NT2/D1 (cell line): ENCODE measurements around the gene CTNNA3.

ENCODE experiments used
- DNase-seq: peaks from one replicate; pipeline ENCODE4 v3.0.0-alpha.2; 2011; ENCODE audit warnings: low read depth, low spot score
- H3K27me3 ChIP-seq: 2 replicates; pipeline ENCODE4 v1.6.0; 2011; ENCODE audit warnings: mild to moderate bottlenecking; ENCODE audit not compliant: insufficient read length, insufficient read depth
- H3K36me3 ChIP-seq: 2 replicates; pipeline ENCODE4 v1.6.1; 2011; ENCODE audit warnings: mild to moderate bottlenecking, low read length, mixed read lengths; ENCODE audit not compliant: insufficient read depth, insufficient read length
- H3K4me1 ChIP-seq: 2 replicates; pipeline ENCODE4 v1.5.1; 2011; ENCODE audit not compliant: insufficient read depth, insufficient read length
- H3K4me3 ChIP-seq: 2 replicates; pipeline ENCODE4 v1.5.1; 2011; ENCODE audit warnings: low read depth; ENCODE audit not compliant: insufficient read length
- H3K9ac ChIP-seq: 2 replicates; pipeline ENCODE4 v1.6.0; 2011; ENCODE audit warnings: low read depth; ENCODE audit not compliant: insufficient read length
- H3K9me3 ChIP-seq: 2 replicates; pipeline ENCODE4 v1.5.1; 2011; ENCODE audit warnings: mild to moderate bottlenecking, low read length; ENCODE audit not compliant: insufficient read depth
- SUZ12 ChIP-seq: IDR thresholded peaks from 2 replicates; pipeline ENCODE4 v1.6.1; 2011; ENCODE audit not compliant: insufficient read length, insufficient read depth; ENCODE audit errors: extremely low read depth
- YY1 ChIP-seq: IDR thresholded peaks from 2 replicates; pipeline ENCODE4 v1.6.1; 2011; ENCODE audit not compliant: insufficient read length, insufficient read depth
- ZNF274 ChIP-seq: IDR thresholded peaks from 2 replicates; pipeline ENCODE4 v1.6.1; 2011; ENCODE audit warnings: mild to moderate bottlenecking, low read depth, low read length

Gene CTNNA3

DNA sequence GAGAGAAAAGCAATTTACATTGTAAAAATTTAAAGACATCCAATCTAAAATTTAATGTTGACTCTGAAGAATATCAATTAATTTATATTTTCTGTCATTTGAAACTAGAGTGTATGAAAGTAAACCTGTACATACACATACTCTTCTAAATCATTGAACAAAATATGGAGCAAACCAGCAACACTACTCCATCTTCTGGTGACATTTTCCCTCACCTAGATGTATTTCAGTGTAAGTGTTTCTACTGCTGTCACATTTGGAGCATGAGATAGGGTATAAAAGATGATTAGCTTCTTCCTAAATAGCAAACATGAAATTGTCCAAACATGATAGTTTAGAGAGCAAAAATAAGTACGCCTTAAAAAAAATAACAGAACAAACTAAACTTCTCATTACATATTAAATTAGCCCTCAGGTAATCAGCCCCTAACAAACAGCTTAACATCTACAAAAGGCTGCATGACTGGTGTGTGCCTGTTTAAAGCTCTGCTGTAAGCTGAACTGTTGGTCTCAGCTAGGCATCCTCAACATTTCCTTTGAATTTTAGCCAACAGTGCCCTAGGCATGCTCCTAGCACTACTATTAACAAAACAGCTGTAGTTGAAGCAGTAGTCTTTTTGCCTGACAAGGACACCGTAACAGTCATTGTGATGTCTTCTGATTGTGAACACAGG lies 189.8 kb downstream of the CTNNA3 start:
- Histone ChIP-seq H3K4me3 (no peak overlapping the region), H3K36me3 (no peaks in the 10 kb centered on the region), H3K4me1 (no peaks in the 10 kb centered on the region), H3K9ac (no peak overlapping the region), H3K27me3 (no peaks in the 10 kb centered on the region), H3K9me3 (no peaks in the 10 kb centered on the region)
- no peak for DNase-seq
- TF ChIP-seq ZNF274, result no peak
- no peak for TF ChIP-seq YY1
- TF ChIP-seq SUZ12, result no peak

DNA sequence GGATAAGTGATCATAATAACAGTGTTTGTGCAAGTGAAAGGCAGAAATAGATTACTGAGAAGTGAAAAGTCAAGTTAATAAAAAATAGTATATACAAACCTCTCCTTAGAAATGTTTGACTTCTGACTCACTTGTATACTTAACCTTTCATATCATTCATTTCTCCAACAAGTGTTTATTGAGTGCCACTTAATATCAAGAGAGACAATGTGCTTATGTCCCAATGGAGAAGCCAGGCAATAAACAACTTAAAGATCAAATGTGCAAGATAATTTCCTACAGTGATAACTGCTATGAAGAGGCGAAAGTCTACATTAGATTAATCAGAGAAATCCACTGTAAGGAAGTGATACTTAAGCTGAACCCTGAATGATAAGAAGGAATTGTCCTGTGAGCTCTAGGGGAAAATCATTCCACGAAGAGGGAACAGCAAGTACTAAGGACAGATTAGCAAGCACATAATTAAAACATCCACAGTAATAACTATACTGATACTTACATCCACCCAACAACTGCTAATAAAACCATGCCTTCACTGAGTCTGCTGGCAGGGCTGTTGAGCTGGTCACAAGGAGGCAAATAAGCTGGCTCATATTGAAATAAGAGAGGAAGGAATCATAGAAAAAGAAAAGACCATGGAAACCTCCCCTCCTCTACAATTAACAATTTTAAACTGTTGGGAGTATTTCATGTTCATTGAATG lies 203.5 kb downstream of the CTNNA3 start:
- Histone ChIP-seq H3K9ac (no peak overlapping the region), H3K27me3 (no peaks in the 10 kb centered on the region), H3K4me1 (no peaks in the 10 kb centered on the region), H3K4me3 (no peak overlapping the region), H3K9me3 (no peaks in the 10 kb centered on the region), H3K36me3 (no peaks in the 10 kb centered on the region)
- DNase-seq, result no peak
- TF ChIP-seq ZNF274 (no peak), YY1 (no peak), SUZ12 (no peak)

- Histone ChIP-seq H3K27me3 (no peaks in the 10 kb centered on the region), H3K9me3 (no peaks in the 10 kb centered on the region), H3K4me3 (no peak overlapping the region), H3K36me3 (no peaks in the 10 kb centered on the region), H3K9ac (no peak overlapping the region), H3K4me1 (no peaks in the 10 kb centered on the region)
- TF ChIP-seq ZNF274, result no peak
- TF ChIP-seq SUZ12, result no peak
- TF ChIP-seq YY1, result no peak
- DNase-seq, result no peak
These were observed 207.9 kb downstream of the CTNNA3 start for GRCh38 chr10:67487906-67488619.

DNA sequence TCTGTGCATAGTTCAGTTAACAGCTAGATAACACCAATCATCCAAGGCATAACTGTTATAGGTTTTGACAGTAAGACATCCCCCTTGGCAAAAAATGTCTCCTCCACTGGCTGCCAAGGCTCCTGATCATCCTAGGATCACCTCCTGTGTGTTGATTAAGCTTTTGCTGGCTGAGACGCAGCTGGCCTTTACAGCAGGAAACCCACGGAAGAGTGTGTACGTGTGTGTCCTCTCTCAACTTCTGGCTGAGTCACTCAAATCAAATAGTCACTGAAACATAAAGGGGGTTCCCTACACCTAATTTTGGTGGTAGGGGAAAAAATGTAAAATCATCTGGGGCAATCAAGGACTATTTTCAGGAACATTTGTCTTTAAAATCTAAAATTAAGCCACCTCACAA lies 208.8 kb downstream of the CTNNA3 start:
- Histone ChIP-seq H3K4me1 (no peaks in the 10 kb centered on the region), H3K9me3 (no peaks in the 10 kb centered on the region), H3K36me3 (no peaks in the 10 kb centered on the region), H3K27me3 (no peaks in the 10 kb centered on the region), H3K4me3 (no peak overlapping the region), H3K9ac (no peak overlapping the region)
- no peak for DNase-seq
- TF ChIP-seq ZNF274, result no peak
- TF ChIP-seq YY1, result no peak
- TF ChIP-seq SUZ12, result no peak

GRCh38 chr10:67477868-67478267 lies 218.1 kb downstream of the CTNNA3 start:
- Histone ChIP-seq H3K4me1 (no peaks in the 10 kb centered on the region), H3K36me3 (no peaks in the 10 kb centered on the region), H3K9ac (no peak overlapping the region), H3K9me3 (no peaks in the 10 kb centered on the region), H3K27me3 (no peaks in the 10 kb centered on the region), H3K4me3 (no peak overlapping the region)
- DNase-seq, result no peak
- no peak for TF ChIP-seq SUZ12

DNA sequence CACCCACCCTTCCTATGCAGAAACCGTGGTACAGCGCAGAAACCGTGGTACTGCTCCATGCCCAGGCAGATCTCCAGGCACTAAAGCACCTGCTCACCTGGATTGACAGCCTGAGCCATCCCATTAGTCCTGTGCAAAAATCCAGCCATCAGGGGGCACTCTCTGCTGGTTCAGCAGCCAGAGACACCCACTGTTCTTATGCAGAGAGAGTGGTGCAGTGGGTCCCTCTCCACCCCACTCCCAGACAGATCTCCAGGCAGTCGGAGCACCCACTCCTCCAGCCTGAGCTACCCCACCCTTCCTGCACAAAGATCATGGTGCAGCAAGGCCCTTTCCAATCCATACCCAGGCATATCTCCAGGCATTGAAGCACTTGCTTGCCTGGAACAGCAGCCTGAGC lies 219.8 kb downstream of the CTNNA3 start:
- Histone ChIP-seq H3K4me1 (no peaks in the 10 kb centered on the region), H3K4me3 (no peak overlapping the region), H3K36me3 (no peaks in the 10 kb centered on the region), H3K9ac (no peak overlapping the region), H3K27me3 (no peaks in the 10 kb centered on the region), H3K9me3 (no peaks in the 10 kb centered on the region)
- no peak for TF ChIP-seq SUZ12
- TF ChIP-seq YY1, result no peak
- no peak for TF ChIP-seq ZNF274
- no peak for DNase-seq
